GM19043 (cell line): Measurements from ENCODE around the gene RNF34.

Experiments used
- ATAC-seq: cut with Tn5 transposase; IDR thresholded peaks from one replicate; pipeline ENCODE4 v1.9.1; 2021; ENCODE audit warnings: low read depth; ENCODE audit not compliant: unreplicated experiment

The RNF34 gene

GRCh38 chr12:121388421-121388981 lies 11.4 kb upstream of the RNF34 start:
- no peak for ATAC-seq

- no peak for ATAC-seq
Observed at GRCh38 chr12:121390856-121391255, 9.1 kb upstream of the RNF34 start.

- no peak for ATAC-seq
Observed at GRCh38 chr12:121391619-121392324, 8.1 kb upstream of the RNF34 start.

- no peak for ATAC-seq
Observed at GRCh38 chr12:121392325-121392716, 7.6 kb upstream of the RNF34 start.

GRCh38 chr12:121397521-121397920 lies 2.4 kb upstream of the RNF34 start:
- no peak for ATAC-seq

- no peak for ATAC-seq
Observed at GRCh38 chr12:121398355-121398754, 1.6 kb upstream of the RNF34 start.

GRCh38 chr12:121400332-121401139 lies 618 bp downstream of the RNF34 start:
- peak; percentile 36 for ATAC-seq

- ATAC-seq: no peak
Observed at GRCh38 chr12:121403721-121404120, 3.8 kb downstream of the RNF34 start.

GRCh38 chr12:121404734-121405133 lies 4.8 kb downstream of the RNF34 start:
- no peak for ATAC-seq

- ATAC-seq: no peak
Observed at GRCh38 chr12:121405211-121405610, 5.3 kb downstream of the RNF34 start.

- ATAC-seq: no peak
Observed at GRCh38 chr12:121413917-121414316, 14.0 kb downstream of the RNF34 start.

GRCh38 chr12:121417847-121418246 lies 17.9 kb downstream of the RNF34 start:
- ATAC-seq: no peak

- no peak for ATAC-seq
Observed at GRCh38 chr12:121420109-121420508, 20.2 kb downstream of the RNF34 start.

- ATAC-seq: no peak
Observed at GRCh38 chr12:121423253-121423652, 23.3 kb downstream of the RNF34 start.

GRCh38 chr12:121423682-121424623 lies 24.0 kb downstream of the RNF34 start:
- ATAC-seq: no peak

GRCh38 chr12:121424624-121424975 lies 24.7 kb downstream of the RNF34 start:
- ATAC-seq: no peak

GRCh38 chr12:121427556-121428050 lies 27.7 kb downstream of the RNF34 start:
- no peak for ATAC-seq

- ATAC-seq: no peak
Observed at GRCh38 chr12:121428883-121429282, 29.0 kb downstream of the RNF34 start.

- no peak for ATAC-seq
Observed at GRCh38 chr12:121430833-121431415, 31.0 kb downstream of the RNF34 start.
